T-cell (primary cell): ENCODE measurements around the gene APLP2. TPM values are rescaled to one million over a fixed set of nuclear protein-coding genes. Genes with fewer than 3 reads are reported as not detected.

Experiments
- ATAC-seq, 4 experiments: fragments of 200-7000 bp in 3 of 4; fragments of 150-1000 bp in 1 of 4; cut with Tn5 transposase; replicated peaks in 1 of 4; 1 replicate in 3 of 4; 2 replicates in 1 of 4; pipeline ENCODE4 v1.10.0; 2021; ENCODE audit warnings: moderate library complexity in 3 of 4, mild to moderate bottlenecking in 2 of 4, moderate number of reproducible peaks in 1 of 4
- CTCF ChIA-PET, 2 donors: fragments of 300-600 bp; sonication (Branson Sonifier 250); formaldehyde crosslinking; loops; one replicate each; lab custom pipeline; 2022; ENCODE audit warnings: antibody characterized with exemption in 2 of 2; lab: Charles Lee
- POLR2A ChIA-PET, 2 donors: fragments of 300-600 bp; sonication (Branson Sonifier 250); formaldehyde crosslinking; loops; one replicate each; lab custom pipeline; 2022; ENCODE audit warnings: antibody characterized with exemption in 2 of 2; lab: Charles Lee
- DNase-seq, 35 experiments: peaks; one replicate each; pipeline versions ENCODE4 v3.0.0 to v3.0.0-alpha.2; 2013 to 2023
- H3K27ac ChIP-seq: one replicate; pipeline ENCODE4 v1.5.1; 2013; ENCODE audit warnings: low read length
- H3K27me3 ChIP-seq, 2 experiments: replicated peaks in 1 of 2; 1 replicate in 1 of 2; 2 replicates in 1 of 2; pipeline versions ENCODE4 v1.6.1 to v1.7.0; 2013; ENCODE audit warnings: low read length in 1 of 2, mixed read lengths in 1 of 2; ENCODE audit not compliant: control insufficient read depth in 2 of 2, insufficient read depth in 2 of 2; ENCODE audit errors: extremely low read depth in 1 of 2
- H3K36me3 ChIP-seq, 2 donors: 1 replicate in 1 of 2; 2 replicates in 1 of 2; pipeline versions ENCODE4 v1.6.1 to v1.7.0; 2013; ENCODE audit warnings: low read length in 1 of 2; ENCODE audit not compliant: control insufficient read depth in 2 of 2, insufficient read depth in 1 of 2; ENCODE audit errors: extremely low read depth in 1 of 2
- H3K4me1 ChIP-seq, 2 experiments: 1 replicate in 1 of 2; 2 replicates in 1 of 2; pipeline versions ENCODE4 v1.6.1 to v1.7.0; 2013; ENCODE audit warnings: low read length in 2 of 2, mixed read lengths in 1 of 2; ENCODE audit not compliant: insufficient read depth in 2 of 2, control insufficient read depth in 1 of 2; ENCODE audit errors: extremely low read depth in 1 of 2
- H3K4me3 ChIP-seq, 2 donors: 1 replicate in 1 of 2; 2 replicates in 1 of 2; pipeline versions ENCODE4 v1.5.1 to v1.7.0; 2013; ENCODE audit warnings: mild to moderate bottlenecking in 2 of 2, low read length in 1 of 2, moderate library complexity in 1 of 2; ENCODE audit not compliant: control insufficient read depth in 1 of 2; ENCODE audit errors: extremely low read depth in 1 of 2
- H3K9me3 ChIP-seq: 2 replicates; pipeline ENCODE4 v1.7.0; 2013
- H3K27ac Mint-ChIP-seq, 2 donors: one replicate each; pipeline ENCODE4 v1.8.0; 2020 to 2021; ENCODE audit warnings: mild to moderate bottlenecking in 2 of 2, mixed read lengths in 2 of 2
- H3K27me3 Mint-ChIP-seq, 2 donors: one replicate each; pipeline ENCODE4 v1.8.0; 2021 to 2022; ENCODE audit warnings: mixed read lengths in 2 of 2
- H3K36me3 Mint-ChIP-seq: one replicate; pipeline ENCODE4 v1.8.0; 2021; ENCODE audit warnings: mixed read lengths
- H3K4me1 Mint-ChIP-seq, 3 donors: one replicate each; pipeline ENCODE4 v1.8.0; 2020 to 2022; ENCODE audit warnings: mixed read lengths in 3 of 3, mild to moderate bottlenecking in 1 of 3
- H3K4me3 Mint-ChIP-seq, 3 donors: one replicate each; pipeline ENCODE4 v1.8.0; 2020 to 2022; ENCODE audit warnings: mild to moderate bottlenecking in 3 of 3, mixed read lengths in 3 of 3, moderate library complexity in 3 of 3
- H3K9me3 Mint-ChIP-seq, 3 donors: one replicate each; pipeline ENCODE4 v1.8.0; 2020 to 2022; ENCODE audit warnings: mixed read lengths in 3 of 3
- WGBS: methylation state at CpG from one replicate; pipeline ENCODE4 v1.1.5; 2013; ENCODE audit warnings: missing lambda C conversion rate; ENCODE audit not compliant: insufficient coverage; 5-methylcytosine and 5-hydroxymethylcytosine counted together
- total RNA-seq, 35 experiments: library from RNA in 6 of 35; stranded (reverse) in 6 of 35; fragments of 120-200 nt in 1 of 35; gene quantifications; one replicate each; pipeline versions ENCODE4 v1.2.1 to v1.2.4 and lab custom pipeline; 2013 to 2026

The APLP2 gene
- total RNA-seq, 5 donors from 2014 or later (not counting 1 experiment from before 2014, with no cell fraction given): 36.4 to 61.9 (median 51.0) TPM

DNA sequence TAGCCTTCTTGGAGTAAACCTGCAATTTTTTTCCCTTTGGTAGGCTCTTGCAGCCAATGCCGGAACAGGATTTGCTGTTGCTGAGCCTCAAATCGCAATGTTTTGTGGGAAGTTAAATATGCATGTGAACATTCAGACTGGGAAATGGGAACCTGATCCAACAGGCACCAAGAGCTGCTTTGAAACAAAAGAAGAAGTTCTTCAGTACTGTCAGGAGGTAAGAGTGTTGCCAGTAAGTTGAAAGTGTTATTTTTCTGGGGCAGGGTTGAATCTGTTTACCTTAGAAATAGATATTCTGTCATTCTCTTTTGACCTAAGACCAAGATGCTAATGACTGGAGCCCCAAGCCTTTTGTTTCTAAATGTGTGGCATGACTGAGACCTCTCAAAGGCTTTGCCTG, 39.7 kb downstream of the APLP2 start:
- no peak for ATAC-seq
- H3K36me3 Mint-ChIP-seq: peaks cover 57% of the 10 kb centered on the region
- no peaks in the 10 kb centered on the region for H3K9me3 Mint-ChIP-seq
- DNase-seq: no peak
- Histone ChIP-seq H3K36me3 (peaks cover 0 to 17% of the 10 kb centered on the region in 2 donors), H3K9me3 (no peaks in the 10 kb centered on the region), H3K4me3 (no peak overlapping the region), H3K4me1 (no peaks in the 10 kb centered on the region), H3K27ac (no peak overlapping the region), H3K27me3 (no peaks in the 10 kb centered on the region)
- 96% methylated on average over 2 of the region's 2 CpGs for WGBS
- peaks cover 0 to 5% (median 0%) of the 10 kb centered on the region in 3 donors for H3K4me1 Mint-ChIP-seq
- no peak overlapping the region for H3K4me3 Mint-ChIP-seq
- ChIA-PET POLR2A (interaction anchor here in 1 of 2 donors (0.5 kb wide), 1 partner anchor 39 kb away, joined by 15 read pairs; no protein-coding TSS in a partner anchor), CTCF (interaction anchor here in 1 of 2 donors (0.6 kb wide), 1 partner anchor 177 kb away, joined by 4 read pairs; no protein-coding TSS in a partner anchor)
- H3K27ac Mint-ChIP-seq: no peak overlapping the region
- no peaks in the 10 kb centered on the region for H3K27me3 Mint-ChIP-seq

DNA sequence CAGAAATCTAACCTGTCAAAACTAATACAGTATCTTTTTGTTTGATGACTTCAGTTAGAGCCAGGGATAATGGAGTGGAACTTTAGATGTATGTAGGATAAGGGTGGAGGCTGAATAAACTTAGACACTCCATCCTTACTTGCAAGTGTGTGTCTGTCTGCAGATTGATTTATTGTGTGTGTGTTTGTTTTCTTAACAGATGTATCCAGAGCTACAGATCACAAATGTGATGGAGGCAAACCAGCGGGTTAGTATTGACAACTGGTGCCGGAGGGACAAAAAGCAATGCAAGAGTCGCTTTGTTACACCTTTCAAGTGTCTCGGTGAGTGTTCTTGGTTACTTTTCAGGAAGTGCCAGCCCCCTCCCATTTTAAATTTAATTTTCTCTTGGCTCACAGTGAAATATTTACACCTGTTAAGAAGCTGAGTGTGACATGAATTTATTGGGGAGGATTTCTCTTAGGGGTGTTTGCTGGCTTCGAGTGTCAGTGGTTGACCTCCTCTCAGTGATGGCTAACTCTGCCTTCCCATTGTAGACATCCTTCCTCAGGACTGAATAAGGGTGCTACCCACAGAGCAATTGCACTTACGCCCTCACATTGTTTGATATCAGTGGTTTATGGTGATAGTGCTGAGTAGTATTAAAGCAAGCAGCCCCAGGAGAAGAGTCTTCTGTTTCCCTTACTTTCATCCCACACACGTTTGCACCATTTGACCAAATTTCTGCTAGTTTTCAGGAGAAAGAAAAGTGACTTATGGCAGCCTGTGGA, 40.8 kb downstream of the APLP2 start:
- H3K27ac ChIP-seq: no peak overlapping the region
- peaks cover 0 to 17% of the 10 kb centered on the region in 2 donors for H3K36me3 ChIP-seq
- no peaks in the 10 kb centered on the region for H3K27me3 ChIP-seq
- no peak overlapping the region for H3K4me3 Mint-ChIP-seq
- no peaks in the 10 kb centered on the region for H3K9me3 ChIP-seq
- no peak overlapping the region for H3K4me3 ChIP-seq
- H3K27me3 Mint-ChIP-seq: no peaks in the 10 kb centered on the region
- no peaks in the 10 kb centered on the region for H3K9me3 Mint-ChIP-seq
- no CpG with 5 or more reads among the region's 7 CpGs for WGBS
- DNase-seq (no peak), ATAC-seq (no peak)
- CTCF ChIA-PET: no interaction called here
- POLR2A ChIA-PET: no interaction called here
- H3K4me1 Mint-ChIP-seq: peaks cover 0 to 5% (median 0%) of the 10 kb centered on the region in 3 donors
- no peaks in the 10 kb centered on the region for H3K4me1 ChIP-seq
- H3K27ac Mint-ChIP-seq: no peak overlapping the region
- H3K36me3 Mint-ChIP-seq: peaks cover 59% of the 10 kb centered on the region

- ATAC-seq (no peak), DNase-seq (no peak)
- Mint-ChIP-seq H3K4me1 (no peaks in the 10 kb centered on the region), H3K9me3 (no peaks in the 10 kb centered on the region), H3K4me3 (no peak overlapping the region), H3K36me3 (peaks cover 53% of the 10 kb centered on the region), H3K27ac (no peak overlapping the region), H3K27me3 (no peaks in the 10 kb centered on the region)
- 93% methylated on average over 6 of the region's 10 CpGs for WGBS
- H3K4me1 ChIP-seq: no peaks in the 10 kb centered on the region
- ChIA-PET POLR2A (no interaction called here), CTCF (interaction anchor here in 1 of 2 donors (0.5 kb wide), 1 partner anchor 20 kb away, joined by 4 read pairs; no protein-coding TSS in a partner anchor)
- no peaks in the 10 kb centered on the region for H3K9me3 ChIP-seq
- H3K27me3 ChIP-seq: peaks cover 0 to under 1% of the 10 kb centered on the region in 2 experiments
- H3K27ac ChIP-seq: no peak overlapping the region
- H3K36me3 ChIP-seq: peaks cover 0 to 17% of the 10 kb centered on the region in 2 donors
- no peak overlapping the region for H3K4me3 ChIP-seq
Measured at GRCh38 chr11:130112071-130112830, 42.6 kb downstream of the APLP2 start.

DNA sequence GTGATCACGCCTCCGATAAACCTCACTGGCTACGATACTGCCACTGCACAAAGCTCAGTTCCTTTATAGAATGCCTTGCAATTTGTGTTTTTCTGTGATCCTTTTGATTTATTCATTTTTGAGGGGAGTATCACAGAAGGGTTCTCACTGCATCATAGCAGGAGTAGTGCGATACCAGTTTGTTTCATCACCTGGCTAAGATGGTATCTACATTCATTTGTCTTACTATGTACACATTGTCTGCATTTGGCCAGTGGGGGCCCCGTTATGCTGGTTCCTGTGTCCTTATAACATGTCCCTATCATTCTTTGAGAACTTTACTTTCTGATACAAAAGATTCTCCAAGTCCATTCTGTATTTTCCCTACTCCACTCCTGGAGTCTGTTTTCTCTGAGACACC, 44.6 kb downstream of the APLP2 start:
- H3K4me1 Mint-ChIP-seq: peaks cover 13 to 18% (median 13%) of the 10 kb centered on the region in 3 donors
- no peak overlapping the region for H3K27ac ChIP-seq
- no peaks in the 10 kb centered on the region for H3K27me3 Mint-ChIP-seq
- no peak for ATAC-seq
- H3K27me3 ChIP-seq: peaks cover 0 to 3% of the 10 kb centered on the region in 2 experiments
- 100% methylated on average over 1 of the region's 5 CpGs for WGBS
- no peak overlapping the region for H3K27ac Mint-ChIP-seq
- POLR2A ChIA-PET: no interaction called here
- H3K4me1 ChIP-seq: peaks cover 13 to 17% of the 10 kb centered on the region in 2 experiments
- peaks cover 0 to 17% of the 10 kb centered on the region in 2 donors for H3K36me3 ChIP-seq
- CTCF ChIA-PET: interaction anchor here in 1 of 2 donors (1.2 kb wide), 2 partner anchors 13 to 189 kb away, joined by 3 read pairs; no protein-coding TSS in a partner anchor
- no peak overlapping the region for H3K4me3 Mint-ChIP-seq
- H3K36me3 Mint-ChIP-seq: peaks cover 45% of the 10 kb centered on the region
- no peak for DNase-seq
- no peak overlapping the region for H3K4me3 ChIP-seq
- H3K9me3 ChIP-seq: no peaks in the 10 kb centered on the region
- no peaks in the 10 kb centered on the region for H3K9me3 Mint-ChIP-seq

DNA sequence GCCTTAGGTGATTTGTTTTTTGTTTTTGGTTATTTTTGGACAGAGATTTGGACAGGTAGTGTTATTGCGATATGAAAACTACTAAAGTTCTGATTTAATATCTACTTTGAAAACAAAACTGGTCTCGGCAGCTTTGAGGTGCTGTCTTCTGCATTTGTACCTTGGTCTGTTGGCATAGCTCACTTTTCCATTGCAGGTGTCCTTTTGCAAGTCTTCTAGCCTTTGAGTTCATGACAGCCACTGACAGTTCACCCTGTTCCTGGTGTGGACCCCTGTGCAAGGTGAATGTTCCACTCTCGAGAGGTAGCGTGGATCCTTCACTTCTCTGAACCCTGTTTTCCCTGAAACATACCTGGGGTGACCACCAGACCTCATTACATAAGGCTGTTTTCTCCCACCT, 45.0 kb downstream of the APLP2 start:
- ATAC-seq (no peak), DNase-seq (no peak)
- H3K9me3 Mint-ChIP-seq: no peaks in the 10 kb centered on the region
- WGBS: 100% methylated on average over 3 of the region's 4 CpGs
- peaks cover 17 to 23% (median 18%) of the 10 kb centered on the region in 3 donors for H3K4me1 Mint-ChIP-seq
- no peak overlapping the region for H3K27ac Mint-ChIP-seq
- peaks cover 45% of the 10 kb centered on the region for H3K36me3 Mint-ChIP-seq
- Histone ChIP-seq H3K27me3 (peaks cover 0 to 3% of the 10 kb centered on the region in 2 experiments), H3K27ac (no peak overlapping the region), H3K9me3 (no peaks in the 10 kb centered on the region), H3K4me3 (no peak overlapping the region), H3K36me3 (peaks cover 0 to 17% of the 10 kb centered on the region in 2 donors), H3K4me1 (peaks cover 17 to 19% of the 10 kb centered on the region in 2 experiments)
- POLR2A ChIA-PET: no interaction called here
- CTCF ChIA-PET: interaction anchor here in 1 of 2 donors (1.0 to 1.2 kb wide), 3 partner anchors 12 to 189 kb away, joined by 3 read pairs; no protein-coding TSS in a partner anchor
- H3K4me3 Mint-ChIP-seq: no peak overlapping the region
- no peaks in the 10 kb centered on the region for H3K27me3 Mint-ChIP-seq

DNA sequence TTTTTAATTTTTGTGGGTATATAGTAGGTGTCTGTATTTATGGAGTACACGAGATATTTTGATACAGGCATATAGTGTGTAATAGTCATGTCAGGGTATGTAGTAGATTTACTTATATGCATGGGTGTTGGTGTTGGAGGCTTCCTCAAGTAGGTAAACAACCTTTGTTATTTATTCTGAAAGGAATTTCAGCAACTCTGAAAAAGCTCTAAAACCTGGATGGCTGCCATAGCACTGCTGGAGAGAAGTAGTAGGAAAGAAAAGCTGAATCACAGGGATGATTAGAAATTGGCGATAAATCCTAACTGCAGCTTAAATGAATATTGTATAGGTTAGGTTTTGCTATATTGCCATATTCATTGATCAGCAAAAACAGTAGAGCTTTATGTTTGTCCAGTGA, 45.5 kb downstream of the APLP2 start:
- Mint-ChIP-seq H3K27ac (no peak overlapping the region), H3K27me3 (no peaks in the 10 kb centered on the region), H3K4me3 (no peak overlapping the region), H3K4me1 (peaks cover 19 to 28% (median 21%) of the 10 kb centered on the region in 3 donors), H3K36me3 (peaks cover 42% of the 10 kb centered on the region), H3K9me3 (no peaks in the 10 kb centered on the region)
- DNase-seq (no peak), ATAC-seq (no peak)
- Histone ChIP-seq H3K27me3 (peaks cover 0 to 3% of the 10 kb centered on the region in 2 experiments), H3K4me1 (peaks cover 18 to 20% of the 10 kb centered on the region in 2 experiments), H3K4me3 (no peak overlapping the region), H3K27ac (no peak overlapping the region), H3K9me3 (no peaks in the 10 kb centered on the region), H3K36me3 (peaks cover 0 to 13% of the 10 kb centered on the region in 2 donors)
- WGBS: 100% methylated on average over 1 of the region's 2 CpGs
- POLR2A ChIA-PET: interaction anchor here in 1 of 2 donors (0.9 kb wide), 1 partner anchor 12 kb away, joined by 6 read pairs; no protein-coding TSS in a partner anchor
- CTCF ChIA-PET: interaction anchor here in 1 of 2 donors (1.0 to 1.2 kb wide), 3 partner anchors 12 to 190 kb away, joined by 3 read pairs; no protein-coding TSS in a partner anchor
